PC-9 (cell line): ENCODE measurements around the gene PET100.

Experiments used
- CTCF ChIP-seq: fragments of 200-600 bp; sonication (generic); conservative IDR thresholded peaks from 2 replicates; pipeline ENCODE4 v1.6.1; 2017; ENCODE audit warnings: mixed run types, antibody characterized with exemption, mild to moderate bottlenecking, moderate library complexity
- EZH2 ChIP-seq: fragments of 200-600 bp; sonication (generic); IDR thresholded peaks from 2 replicates; pipeline ENCODE4 v1.8.0; 2017; ENCODE audit warnings: antibody characterized with exemption, low read depth

DNA sequence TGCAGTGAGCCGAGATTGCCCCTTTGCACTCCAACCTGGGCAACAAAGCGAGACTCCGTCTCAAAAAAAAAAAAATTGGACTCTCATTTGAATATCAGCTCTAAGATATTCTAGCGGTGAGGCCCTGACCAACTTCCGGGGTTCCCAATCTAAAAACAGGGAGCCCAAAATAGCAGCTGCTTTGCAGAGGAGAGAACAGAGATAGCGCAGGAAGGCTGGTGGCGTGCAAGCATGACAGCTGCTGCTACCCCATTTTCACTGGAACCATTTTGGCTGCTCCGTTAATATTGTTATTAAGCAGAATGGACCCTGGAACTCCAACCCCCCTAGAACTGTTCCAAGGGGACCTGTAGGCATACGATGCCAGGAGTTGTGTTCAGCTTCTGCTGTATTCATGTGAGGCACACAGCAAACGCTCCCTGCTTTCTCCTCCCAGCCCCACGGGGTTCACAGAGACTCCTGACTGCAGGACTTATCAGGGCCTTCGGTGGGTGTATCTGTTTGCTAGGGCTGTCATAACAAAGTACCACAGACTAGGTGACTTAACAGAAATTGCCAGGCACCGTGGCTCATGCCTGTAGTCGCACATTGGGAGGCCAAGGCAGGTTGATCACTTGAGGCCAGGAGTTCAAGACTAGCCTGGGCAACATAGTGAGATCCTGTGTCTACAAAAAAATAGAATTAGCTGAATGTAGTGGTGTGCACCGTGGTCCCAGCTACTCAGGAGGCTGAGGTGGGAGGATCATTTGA is 18.8 kb downstream of the PET100 start:
- TF ChIP-seq CTCF (no peak), EZH2 (no peak)
